ENCODE data around the gene MALRD1.
"Not testable (repeated sequence)": the region's sequence is repeated elsewhere in the genome, so short reads cannot be mapped to it uniquely, and the experiment has no call there.

MALRD1 gene

GRCh38 chr10:19730167-19730906 is 681.7 kb downstream of the MALRD1 start:
- DNase-seq = no peak

- no peak for DNase-seq
Measured at GRCh38 chr10:19730907-19731217, 682.3 kb downstream of the MALRD1 start.

- DNase-seq = no peak
Measured at GRCh38 chr10:19731560-19731959, 683.0 kb downstream of the MALRD1 start.

- no peak for DNase-seq
Measured at GRCh38 chr10:19738440-19738839, 689.8 kb downstream of the MALRD1 start.

GRCh38 chr10:19739232-19739631 is 690.6 kb downstream of the MALRD1 start:
- not testable (repeated sequence) for DNase-seq

GRCh38 chr10:19742144-19742543 is 693.5 kb downstream of the MALRD1 start:
- DNase-seq = not testable (repeated sequence)

GRCh38 chr10:19745672-19746071 is 697.1 kb downstream of the MALRD1 start:
- DNase-seq = no peak

GRCh38 chr10:19749185-19749729 is 700.7 kb downstream of the MALRD1 start:
- no peak for DNase-seq

- no peak for DNase-seq
Measured at GRCh38 chr10:19750972-19751371, 702.4 kb downstream of the MALRD1 start.

- no peak for DNase-seq
Measured at GRCh38 chr10:19756919-19757318, 708.3 kb downstream of the MALRD1 start.

GRCh38 chr10:19762026-19762425 is 713.4 kb downstream of the MALRD1 start:
- no peak for DNase-seq

- DNase-seq = no peak
Measured at GRCh38 chr10:19764111-19764510, 715.5 kb downstream of the MALRD1 start.

GRCh38 chr10:19767876-19768275 is 719.3 kb downstream of the MALRD1 start:
- no peak for DNase-seq

- DNase-seq = not testable (repeated sequence)
Measured at GRCh38 chr10:19769826-19770225, 721.2 kb downstream of the MALRD1 start.

GRCh38 chr10:19772972-19773371 is 724.4 kb downstream of the MALRD1 start:
- no peak for DNase-seq

GRCh38 chr10:19775296-19775695 is 726.7 kb downstream of the MALRD1 start:
- DNase-seq = no peak

GRCh38 chr10:19777806-19778205 is 729.2 kb downstream of the MALRD1 start:
- DNase-seq = no peak

GRCh38 chr10:19778996-19779395 is 730.4 kb downstream of the MALRD1 start:
- DNase-seq = no peak

GRCh38 chr10:19782430-19783089 is 734.0 kb downstream of the MALRD1 start:
- DNase-seq = no peak

- DNase-seq = no peak
Measured at GRCh38 chr10:19783721-19784120, 735.1 kb downstream of the MALRD1 start.

All from NCI-H1417 treated with DMSO at 0.1 percent for 48 hours (cell line).